HFFc6 (cell line): Measurements from ENCODE around the gene TBR1. TPM values are rescaled to one million over a fixed set of nuclear protein-coding genes. Genes with fewer than 3 reads are reported as not detected.

Experiments used
- DNase-seq: peaks from one replicate; pipeline ENCODE4 v3.0.0-alpha.2; 2018
- H3K27ac Mint-ChIP-seq: 2 replicates; pipeline ENCODE4 v1.8.0; 2020; ENCODE audit warnings: mild to moderate bottlenecking, mixed read lengths
- H3K27me3 Mint-ChIP-seq: 2 replicates; pipeline ENCODE4 v1.8.0; 2021; ENCODE audit warnings: mild to moderate bottlenecking, moderate library complexity, mixed read lengths; ENCODE audit not compliant: insufficient read depth
- H3K36me3 Mint-ChIP-seq: 2 replicates; pipeline ENCODE4 v1.8.0; 2021; ENCODE audit warnings: low read depth, mixed read lengths
- H3K4me1 Mint-ChIP-seq: 2 replicates; pipeline ENCODE4 v1.8.0; 2020; ENCODE audit warnings: low read depth, mixed read lengths
- H3K4me3 Mint-ChIP-seq: 2 replicates; pipeline ENCODE4 v1.8.0; 2020; ENCODE audit warnings: mild to moderate bottlenecking, moderate library complexity, mixed read lengths
- H3K9me3 Mint-ChIP-seq: 2 replicates; pipeline ENCODE4 v1.8.0; 2020; ENCODE audit warnings: mild to moderate bottlenecking, mixed read lengths
- total RNA-seq, 6 experiments: library from RNA; stranded (reverse); fragmentation: NEBNext Ultra II Directional; extraction: Animal tissue kit (Norgen Biotek cat#: 25700); gene quantifications; 2 replicates in 1 of 6; 3 replicates in 5 of 6; pipeline ENCODE4 v1.2.3, GENCODE V29; 2021
- TF ChIP-seq, protein P1 (sequence below): fragments of 200-600 bp; sonication (generic); IDR thresholded peaks from 2 replicates; pipeline ENCODE4 v1.5.0; 2021; ENCODE audit warnings: antibody characterized with exemption, mild to moderate bottlenecking

TBR1 gene
- total RNA-seq, 6 experiments from 2014 or later: 0.02 TPM; not detected in 5

- H3K27me3 Mint-ChIP-seq: peaks cover 44% of the 10 kb centered on the region
- no peak overlapping the region for H3K27ac Mint-ChIP-seq
- peak overlapping the region; percentile 83 for H3K4me3 Mint-ChIP-seq
- H3K36me3 Mint-ChIP-seq: peaks cover 9% of the 10 kb centered on the region
- H3K9me3 Mint-ChIP-seq: no peaks in the 10 kb centered on the region
- TF ChIP-seq, protein P1, sequence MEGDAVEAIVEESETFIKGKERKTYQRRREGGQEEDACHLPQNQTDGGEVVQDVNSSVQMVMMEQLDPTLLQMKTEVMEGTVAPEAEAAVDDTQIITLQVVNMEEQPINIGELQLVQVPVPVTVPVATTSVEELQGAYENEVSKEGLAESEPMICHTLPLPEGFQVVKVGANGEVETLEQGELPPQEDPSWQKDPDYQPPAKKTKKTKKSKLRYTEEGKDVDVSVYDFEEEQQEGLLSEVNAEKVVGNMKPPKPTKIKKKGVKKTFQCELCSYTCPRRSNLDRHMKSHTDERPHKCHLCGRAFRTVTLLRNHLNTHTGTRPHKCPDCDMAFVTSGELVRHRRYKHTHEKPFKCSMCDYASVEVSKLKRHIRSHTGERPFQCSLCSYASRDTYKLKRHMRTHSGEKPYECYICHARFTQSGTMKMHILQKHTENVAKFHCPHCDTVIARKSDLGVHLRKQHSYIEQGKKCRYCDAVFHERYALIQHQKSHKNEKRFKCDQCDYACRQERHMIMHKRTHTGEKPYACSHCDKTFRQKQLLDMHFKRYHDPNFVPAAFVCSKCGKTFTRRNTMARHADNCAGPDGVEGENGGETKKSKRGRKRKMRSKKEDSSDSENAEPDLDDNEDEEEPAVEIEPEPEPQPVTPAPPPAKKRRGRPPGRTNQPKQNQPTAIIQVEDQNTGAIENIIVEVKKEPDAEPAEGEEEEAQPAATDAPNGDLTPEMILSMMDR: no peak
- peaks cover 71% of the 10 kb centered on the region for H3K4me1 Mint-ChIP-seq
- no peak for DNase-seq
Measured at GRCh38 chr2:161415034-161415986, 787 bp upstream of the TBR1 start.

GRCh38 chr2:161416708-161417437, 776 bp downstream of the TBR1 start:
- TF ChIP-seq, protein P1: no peak
- Mint-ChIP-seq H3K9me3 (no peaks in the 10 kb centered on the region), H3K4me3 (no peak overlapping the region; the same call in 1 of the 2 replicates), H3K4me1 (peaks cover 63% of the 10 kb centered on the region), H3K27me3 (peaks cover 60% of the 10 kb centered on the region), H3K27ac (no peak overlapping the region), H3K36me3 (peaks cover 5% of the 10 kb centered on the region)
- no peak for DNase-seq

DNA sequence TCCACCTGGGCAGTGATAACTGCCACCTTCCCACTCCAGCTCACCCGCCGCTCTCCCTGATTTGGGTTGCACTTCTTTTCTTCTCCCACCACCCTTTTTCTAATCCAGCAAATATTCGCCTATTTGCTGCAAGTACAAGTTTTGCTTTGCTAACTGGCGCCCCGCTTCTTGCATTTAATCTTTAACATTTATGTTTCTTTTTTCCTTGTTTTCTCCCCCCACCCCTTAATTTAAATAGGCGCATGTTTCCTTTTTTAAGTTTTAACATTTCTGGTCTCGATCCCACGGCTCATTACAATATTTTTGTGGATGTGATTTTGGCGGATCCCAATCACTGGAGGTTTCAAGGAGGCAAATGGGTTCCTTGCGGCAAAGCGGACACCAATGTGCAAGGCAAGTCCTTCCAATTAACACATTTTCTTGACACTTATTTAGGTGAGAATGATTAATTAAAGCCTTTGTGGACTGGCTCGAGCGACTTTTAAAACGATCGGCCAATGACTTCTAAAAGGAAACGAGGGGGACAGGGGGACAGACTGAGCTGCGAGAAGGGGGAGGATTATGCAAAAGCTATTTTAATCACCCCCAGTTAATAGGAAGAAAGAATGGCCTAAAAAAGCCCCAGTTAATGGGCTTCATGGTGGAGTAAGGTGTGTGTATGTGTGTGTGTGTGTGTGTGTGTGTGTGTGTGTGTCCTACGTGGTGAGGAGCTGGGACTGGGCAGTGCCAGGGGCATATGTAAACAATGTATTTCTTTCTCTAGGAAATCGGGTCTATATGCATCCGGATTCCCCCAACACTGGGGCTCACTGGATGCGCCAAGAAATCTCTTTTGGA, 1.6 kb downstream of the TBR1 start:
- TF ChIP-seq, protein P1: no peak
- H3K4me1 Mint-ChIP-seq: peaks cover 56% of the 10 kb centered on the region
- H3K36me3 Mint-ChIP-seq: no peaks in the 10 kb centered on the region
- H3K4me3 Mint-ChIP-seq: no peak overlapping the region
- peaks cover 3% of the 10 kb centered on the region for H3K9me3 Mint-ChIP-seq
- H3K27me3 Mint-ChIP-seq: peaks cover 64% of the 10 kb centered on the region
- DNase-seq: no peak
- H3K27ac Mint-ChIP-seq: no peak overlapping the region

GRCh38 chr2:161418275-161418714, 2.2 kb downstream of the TBR1 start:
- Mint-ChIP-seq H3K9me3 (peaks cover 8% of the 10 kb centered on the region), H3K36me3 (no peaks in the 10 kb centered on the region), H3K4me1 (peaks cover 56% of the 10 kb centered on the region), H3K27ac (no peak overlapping the region), H3K27me3 (peaks cover 70% of the 10 kb centered on the region), H3K4me3 (peak overlapping the region; percentile 77; the same call in 1 of the 2 replicates)
- DNase-seq: no peak
- TF ChIP-seq, protein P1: no peak
